ENCODE measurements around the gene ISL1.
A peak's percentile ranks its signal among the peaks of the same experiment; 100 is the strongest.

ISL1 gene

DNA sequence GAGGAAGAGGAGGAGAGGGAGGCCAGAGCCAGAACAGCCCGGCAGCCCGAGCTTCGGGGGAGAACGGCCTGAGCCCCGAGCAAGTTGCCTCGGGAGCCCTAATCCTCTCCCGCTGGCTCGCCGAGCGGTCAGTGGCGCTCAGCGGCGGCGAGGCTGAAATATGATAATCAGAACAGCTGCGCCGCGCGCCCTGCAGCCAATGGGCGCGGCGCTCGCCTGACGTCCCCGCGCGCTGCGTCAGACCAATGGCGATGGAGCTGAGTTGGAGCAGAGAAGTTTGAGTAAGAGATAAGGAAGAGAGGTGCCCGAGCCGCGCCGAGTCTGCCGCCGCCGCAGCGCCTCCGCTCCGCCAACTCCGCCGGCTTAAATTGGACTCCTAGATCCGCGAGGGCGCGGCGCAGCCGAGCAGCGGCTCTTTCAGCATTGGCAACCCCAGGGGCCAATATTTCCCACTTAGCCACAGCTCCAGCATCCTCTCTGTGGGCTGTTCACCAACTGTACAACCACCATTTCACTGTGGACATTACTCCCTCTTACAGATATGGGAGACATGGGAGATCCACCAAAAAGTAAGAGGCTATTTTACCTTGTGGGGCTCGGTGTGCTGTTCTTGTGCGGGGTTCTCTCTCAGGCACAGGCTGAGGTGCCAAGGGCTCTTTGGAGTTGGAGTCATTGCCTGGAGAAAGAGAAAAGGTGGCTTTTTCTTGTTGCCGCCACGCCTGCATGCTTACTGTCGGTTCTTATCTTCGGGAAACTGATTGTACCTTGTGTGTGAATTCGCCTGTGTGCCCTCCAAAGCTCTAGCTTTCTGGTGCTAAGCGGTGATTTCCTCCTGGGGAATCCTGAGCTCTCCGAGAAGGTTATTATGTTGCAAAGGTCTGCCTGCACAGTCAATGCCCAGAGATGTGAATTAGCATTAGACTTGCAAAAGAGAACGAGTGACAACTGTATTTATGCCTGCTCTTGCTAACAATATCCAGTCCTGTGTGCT lies at the start of gene ISL1:
Gene ISL1 (plus strand): TSS at position 318 of the 991 bp plus-strand sequence. CDS start 224 bp downstream, at position 542.
- peak; percentile 22 for DNase-seq

DNA sequence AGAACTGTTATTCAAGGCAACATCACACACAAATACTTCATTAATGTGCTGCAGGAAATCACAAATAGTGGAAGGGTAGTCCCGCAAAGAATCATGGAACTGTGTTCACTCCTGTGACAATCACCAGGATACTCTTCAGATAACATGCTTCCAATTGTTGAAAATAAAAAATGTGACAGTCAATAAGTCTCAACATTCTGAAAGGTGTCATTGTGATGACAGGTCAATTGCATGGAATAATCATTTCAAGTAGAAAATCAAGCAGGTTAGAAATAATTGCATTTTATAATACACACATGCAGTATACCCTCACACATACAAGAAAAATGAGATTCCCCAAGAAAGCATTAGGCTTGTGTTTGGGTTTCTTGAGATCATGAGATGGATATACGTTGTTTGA lies 46.4 kb upstream of the ISL1 start:
- DNase-seq: no peak

DNA sequence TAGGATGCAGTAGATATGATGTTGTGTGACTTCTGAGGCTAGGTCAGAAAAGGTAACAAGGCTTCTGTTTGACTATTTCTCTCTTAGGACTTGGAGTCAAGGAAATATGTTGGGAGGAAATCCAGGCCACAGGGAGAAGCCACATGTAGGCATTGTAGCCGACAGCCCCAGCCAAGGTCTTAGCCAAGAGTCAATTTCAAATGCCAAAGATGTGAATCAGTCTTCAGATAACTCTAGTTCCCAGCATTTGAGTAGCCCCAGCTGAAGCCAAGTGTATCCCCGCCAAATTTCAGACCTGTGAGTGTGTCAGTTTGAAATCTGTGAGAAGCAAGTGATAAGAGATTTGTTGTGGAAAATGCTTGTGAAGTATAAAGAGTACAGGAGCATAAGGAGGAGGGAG lies 38.1 kb upstream of the ISL1 start:
- DNase-seq: no peak

DNA sequence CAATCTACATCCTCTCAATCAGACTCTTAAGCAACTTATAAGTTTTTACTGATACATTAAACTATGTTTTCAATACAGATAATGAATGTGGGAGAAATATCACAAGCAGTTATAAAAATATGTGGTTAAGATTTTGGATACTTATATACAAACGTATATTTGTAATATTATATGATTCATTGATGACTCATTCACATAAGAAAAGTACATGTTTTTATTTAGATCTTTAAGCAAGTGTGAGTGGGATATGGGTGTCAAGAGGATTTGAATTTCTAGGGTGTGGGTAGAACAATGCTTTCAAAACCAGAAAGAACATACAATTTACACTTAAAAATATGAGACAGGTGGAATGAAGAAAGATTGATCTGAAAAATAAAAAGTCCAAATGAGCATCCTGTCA lies 36.1 kb upstream of the ISL1 start:
- no peak for DNase-seq

DNA sequence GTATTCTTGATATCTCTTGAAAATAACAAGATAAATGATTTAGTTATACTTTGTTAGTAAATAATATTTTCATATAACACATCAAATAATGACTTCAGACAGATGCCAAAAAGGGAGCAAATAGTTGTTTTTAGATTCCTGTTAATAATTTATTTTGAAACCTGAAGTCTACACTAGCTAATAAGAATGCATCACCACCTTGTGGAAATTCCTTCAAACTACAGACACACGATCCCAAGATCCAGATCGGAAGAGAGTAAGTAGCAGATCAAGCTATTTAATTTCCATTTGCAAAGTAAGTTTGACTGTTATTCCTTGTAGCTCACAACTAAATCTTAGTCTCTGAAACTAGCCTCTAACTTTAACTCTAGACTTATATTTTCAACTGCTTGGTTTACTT lies 35.5 kb upstream of the ISL1 start:
- no peak for DNase-seq

DNA sequence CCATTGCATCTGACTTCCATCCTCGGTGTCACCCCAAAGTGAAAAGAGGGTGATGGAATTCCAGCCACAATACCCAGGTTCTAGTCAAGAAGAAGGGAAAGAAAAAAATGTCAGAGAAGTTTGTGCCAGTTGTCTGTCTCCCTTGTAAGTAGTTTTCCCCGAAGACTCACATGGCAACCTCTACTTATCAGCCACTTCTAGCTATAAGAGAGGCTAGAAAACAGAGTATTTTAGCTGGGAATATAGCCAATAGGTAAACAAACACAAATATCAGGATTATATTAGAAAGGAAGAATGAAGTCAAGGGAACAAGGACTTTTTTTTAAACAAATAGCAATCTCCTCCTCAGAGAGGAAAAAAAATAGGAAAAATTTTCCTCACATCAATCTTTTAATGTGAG lies 12.2 kb upstream of the ISL1 start:
- DNase-seq: no peak

DNA sequence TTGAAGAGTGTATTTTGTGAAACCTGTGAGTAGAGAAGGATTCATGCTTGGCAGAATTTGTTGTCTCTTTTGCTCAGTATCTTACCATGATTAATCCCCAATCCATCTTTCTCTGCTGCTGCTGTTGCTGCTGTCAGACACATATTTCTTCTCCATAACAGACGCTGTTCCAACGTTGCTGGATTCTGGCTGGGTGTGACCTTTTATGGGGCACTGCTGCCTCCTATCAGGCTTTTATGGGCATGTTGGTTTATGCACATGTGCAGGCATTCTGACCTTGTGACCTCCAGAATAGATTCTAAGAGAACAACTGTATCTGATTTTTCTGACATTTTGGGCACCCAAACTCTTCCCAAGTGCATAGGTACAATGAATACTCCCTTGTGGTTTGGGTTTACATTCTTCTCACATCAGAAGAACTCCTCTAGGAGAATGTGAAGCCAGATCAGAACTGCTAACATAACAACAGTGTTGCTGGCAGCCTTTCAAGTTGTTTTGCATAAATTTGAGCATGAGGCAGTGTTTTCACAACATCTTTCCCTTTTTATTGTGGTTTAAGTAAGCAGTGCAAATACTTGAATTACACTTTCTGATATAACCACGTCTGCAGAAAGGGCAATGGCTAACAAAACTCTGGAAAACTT lies 9.2 kb upstream of the ISL1 start:
- DNase-seq: no peak

DNA sequence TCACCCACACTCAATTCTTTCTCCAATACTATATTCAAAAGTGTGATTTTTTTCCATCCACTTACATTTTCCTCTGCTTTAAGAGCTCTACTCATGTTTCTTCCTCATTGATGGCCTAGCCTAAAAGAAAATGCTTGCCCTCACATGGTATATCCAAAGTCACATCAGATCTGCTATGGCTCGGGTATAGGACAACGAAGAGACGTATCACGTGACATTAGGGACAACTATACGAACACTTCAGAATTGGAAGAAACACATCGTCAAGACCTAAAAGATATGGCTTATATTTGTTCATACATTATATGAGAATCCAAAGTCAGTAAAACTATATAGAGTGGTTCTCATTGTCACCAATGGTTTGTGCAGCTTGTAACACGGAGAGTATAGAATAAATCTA lies 8.2 kb upstream of the ISL1 start:
- no peak for DNase-seq

DNA sequence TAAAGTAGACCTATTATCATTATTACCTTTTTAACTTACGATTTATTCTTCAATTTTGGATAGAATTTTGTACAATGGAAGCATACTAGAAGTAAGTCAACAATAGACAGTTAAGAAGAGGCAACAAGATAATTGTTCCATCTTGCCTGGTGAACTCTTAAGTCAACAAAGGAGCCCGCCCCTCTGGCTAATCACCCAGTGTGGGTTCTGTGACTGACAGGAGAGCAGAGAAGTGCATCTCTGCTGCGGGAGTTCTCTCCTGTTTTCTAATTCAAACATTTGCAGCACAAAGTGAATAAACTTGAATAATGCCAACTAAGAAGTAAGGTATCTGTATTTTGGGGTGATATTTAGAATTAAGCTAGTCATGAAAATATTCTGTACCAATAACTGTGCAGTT lies 6.7 kb upstream of the ISL1 start:
- DNase-seq: no peak

DNA sequence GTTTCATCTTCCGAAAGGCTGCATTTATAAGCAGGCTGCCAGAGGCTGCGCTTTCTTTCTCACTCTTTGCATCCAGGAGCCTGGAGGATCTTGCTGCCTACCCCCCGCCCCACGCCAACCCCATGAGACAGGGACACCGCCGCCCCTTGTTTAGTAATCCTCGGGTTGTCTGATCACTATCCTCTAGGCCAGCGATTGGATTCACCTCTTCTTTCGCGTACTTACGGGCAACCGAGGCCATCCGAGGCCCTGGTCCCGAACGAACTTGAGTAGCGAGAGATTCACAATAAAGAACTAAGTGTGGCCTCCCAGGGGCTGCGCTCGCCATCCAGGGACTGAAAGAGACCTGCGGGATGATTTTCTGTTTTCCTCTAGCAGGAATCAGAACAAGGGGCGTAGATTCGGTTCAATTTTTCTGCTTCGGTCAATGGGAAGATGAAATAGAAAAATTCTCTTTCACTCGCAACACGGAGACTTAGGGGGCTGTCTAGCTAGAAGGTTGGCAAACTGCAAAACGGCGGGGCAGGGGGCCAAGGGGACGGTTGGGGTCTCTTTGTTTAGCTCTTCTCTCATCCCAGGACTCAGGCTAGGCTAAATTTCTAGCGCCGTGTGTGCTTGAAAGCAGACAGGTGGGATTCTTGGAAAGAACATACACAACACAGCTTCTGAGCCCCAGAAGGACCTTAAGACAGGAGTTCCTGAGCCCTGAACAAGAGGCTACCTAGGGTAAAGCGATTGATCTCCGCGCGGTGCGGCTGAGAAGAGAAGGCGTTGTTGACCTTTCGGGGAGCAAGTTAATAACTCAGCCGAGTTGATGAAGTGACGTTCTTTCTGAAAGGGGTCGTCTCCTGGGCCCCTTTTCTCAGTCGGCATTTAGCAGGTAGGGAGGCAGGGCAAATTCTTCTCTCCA lies 5.8 kb upstream of the ISL1 start:
- DNase-seq: no peak

DNA sequence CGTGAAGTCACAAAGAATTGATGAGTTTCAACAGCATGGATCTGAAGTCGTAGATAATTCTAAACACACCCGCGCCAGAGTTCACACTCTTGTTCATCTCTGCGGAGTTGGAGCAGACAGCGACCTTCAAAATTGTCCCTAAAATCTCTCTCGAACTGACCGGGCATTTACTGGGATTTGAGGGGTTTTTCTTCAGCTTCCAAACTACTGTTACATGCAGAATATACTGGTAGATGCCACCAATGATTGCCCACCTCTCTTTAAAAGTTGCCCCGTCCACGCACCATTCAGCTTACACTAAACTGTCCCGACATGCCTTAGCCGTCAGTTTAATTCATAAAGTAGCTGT lies 5.2 kb upstream of the ISL1 start:
- DNase-seq: no peak

DNA sequence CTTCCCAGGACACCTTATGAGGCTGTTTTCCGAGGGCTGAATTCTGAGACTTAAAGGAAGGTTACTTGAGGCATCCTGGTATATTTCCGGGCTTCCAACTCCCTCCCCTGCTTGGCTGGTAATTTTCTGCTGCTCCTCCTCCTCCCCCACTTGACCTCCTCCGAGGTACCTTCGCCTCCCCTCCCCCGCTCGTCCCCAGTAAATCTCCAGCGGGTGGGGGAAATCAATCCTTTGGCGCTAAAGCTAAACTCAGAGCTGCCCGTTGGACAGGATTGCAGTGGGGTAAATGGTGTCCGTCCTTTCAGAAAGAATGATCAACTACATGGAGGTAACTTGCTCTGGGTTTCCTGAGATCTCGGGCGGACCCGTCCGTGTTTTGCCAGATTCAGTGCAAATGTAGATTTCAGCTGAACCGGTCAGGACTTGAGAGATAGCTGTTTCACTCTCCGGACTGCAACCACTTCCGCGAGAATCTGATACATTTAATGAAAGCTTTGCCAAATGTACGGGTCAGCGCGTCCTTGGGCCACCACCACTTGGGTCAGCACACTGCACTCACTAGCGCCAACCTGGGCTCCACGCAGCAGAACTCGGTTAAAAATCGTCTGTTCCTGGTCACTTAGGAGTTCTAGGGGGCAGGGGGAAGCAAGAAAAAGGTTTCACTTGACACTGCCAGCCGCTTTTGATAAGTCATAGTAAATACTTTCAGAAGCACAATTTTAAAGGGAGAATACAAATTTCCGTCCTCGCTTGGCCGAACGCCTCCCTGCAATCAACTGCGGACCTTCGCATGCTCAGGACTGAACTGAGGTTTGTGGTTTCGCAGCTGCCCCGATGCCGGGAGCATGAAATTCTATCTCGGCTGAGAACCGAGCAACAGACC lies 4.6 kb upstream of the ISL1 start:
- DNase-seq: no peak

DNA sequence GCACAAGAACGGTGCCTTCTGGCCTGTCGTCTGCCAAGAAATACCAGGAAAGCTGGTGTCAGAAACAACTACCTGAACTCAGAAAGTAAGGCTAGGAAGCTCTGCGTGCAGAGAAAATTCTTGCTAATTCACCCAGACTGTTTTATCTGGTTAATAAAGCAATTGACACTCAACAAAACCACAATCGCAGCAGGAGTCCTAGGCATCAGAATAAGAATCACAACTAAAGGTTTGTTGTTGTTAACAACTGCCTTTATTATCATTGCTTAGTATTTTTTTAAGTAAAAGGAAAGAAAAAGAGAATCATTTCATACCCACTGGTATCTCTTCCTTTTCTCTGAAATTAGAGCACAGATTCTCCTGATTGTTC lies 3.9 kb upstream of the ISL1 start:
- DNase-seq: no peak

DNA sequence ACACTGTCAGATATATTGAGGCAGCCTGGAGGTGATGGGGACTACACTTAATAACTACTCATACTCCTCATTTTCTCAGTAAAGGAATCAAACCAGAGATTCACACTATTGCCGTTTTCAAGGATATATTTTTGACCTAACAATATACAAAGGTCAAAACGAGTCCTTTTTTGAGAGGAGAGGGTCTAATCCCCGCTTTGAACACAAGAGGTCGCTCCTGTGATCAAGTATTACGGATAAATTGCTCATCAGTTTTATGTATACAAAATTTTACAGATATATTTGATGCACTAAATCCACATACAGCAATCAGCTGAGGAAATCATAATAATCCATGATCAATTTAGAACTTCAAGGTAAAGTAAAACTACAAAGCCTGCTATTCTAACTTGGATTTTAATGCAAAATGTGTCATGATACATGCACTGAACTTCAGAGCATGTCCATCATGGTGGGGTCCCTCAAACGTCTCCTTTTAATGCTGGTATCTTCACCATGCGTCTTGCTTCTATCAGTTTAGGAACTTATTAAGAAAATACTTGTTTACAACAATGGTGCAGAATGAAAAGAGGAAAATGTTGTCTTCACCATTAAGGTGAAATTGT lies 2.5 kb upstream of the ISL1 start:
- no peak for DNase-seq

DNA sequence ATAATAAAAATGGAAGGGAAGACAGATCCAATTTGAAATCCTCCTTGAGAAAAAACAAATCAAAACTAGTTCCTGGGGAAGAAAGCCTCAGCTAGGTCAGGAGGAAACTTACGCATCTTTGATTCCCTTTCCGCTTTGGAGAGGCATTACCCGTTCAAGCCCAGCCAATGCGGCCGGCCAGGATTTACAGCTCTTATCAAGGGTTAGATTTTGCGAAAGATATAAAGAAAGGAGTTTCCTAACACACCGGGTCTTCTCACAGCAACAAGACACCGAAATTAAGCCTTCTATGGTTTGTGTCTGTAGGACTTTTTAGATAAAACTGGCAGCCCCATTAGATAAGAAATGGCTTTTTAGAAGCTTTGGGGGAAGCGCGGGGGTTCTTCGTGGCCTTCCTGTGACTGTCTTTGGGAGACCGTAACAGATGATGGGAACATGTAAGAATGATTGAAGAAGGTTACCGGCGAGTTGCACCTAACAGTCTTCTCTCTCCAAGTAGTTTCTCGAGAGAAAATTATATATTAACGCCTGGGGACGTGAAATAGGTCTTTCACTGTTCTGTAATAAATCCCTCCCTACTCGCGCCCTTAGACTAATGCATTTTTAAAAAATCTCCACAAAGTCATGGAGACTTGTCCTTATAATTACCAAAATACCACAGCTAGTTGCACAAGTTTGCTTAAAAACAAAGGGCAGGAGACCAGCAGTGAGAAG lies 1.3 kb upstream of the ISL1 start:
- DNase-seq: no peak

DNA sequence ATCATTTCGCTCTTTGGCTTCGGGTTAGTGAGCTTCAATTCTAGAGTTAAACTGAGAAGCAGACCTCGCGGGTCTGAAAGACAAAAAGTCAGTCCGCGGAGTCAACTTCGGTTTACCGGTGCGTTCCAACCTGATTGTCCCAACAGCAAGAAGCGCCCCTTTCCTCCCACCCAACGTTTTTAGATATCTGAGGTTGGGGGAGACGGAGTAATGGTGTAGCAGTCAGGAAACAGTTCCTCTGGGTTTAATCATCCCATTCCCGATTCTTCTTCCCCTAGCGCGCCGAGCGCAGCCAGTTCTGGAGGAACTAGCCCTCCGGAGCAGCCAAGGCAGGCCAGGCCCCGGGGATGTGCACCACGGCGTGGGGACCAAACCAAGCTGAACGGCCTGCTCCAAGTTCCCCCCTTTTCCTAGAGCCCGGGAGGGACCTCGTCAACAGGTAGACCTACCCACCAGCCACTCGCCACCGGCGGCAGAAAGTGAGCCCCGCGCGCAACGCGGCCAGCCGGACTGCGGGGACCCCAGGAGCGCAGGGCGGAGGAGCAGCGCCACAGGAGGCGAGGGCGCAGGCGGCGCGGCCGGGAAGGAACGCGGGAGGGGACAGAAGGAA lies 622 bp upstream of the ISL1 start:
- no peak for DNase-seq

DNA sequence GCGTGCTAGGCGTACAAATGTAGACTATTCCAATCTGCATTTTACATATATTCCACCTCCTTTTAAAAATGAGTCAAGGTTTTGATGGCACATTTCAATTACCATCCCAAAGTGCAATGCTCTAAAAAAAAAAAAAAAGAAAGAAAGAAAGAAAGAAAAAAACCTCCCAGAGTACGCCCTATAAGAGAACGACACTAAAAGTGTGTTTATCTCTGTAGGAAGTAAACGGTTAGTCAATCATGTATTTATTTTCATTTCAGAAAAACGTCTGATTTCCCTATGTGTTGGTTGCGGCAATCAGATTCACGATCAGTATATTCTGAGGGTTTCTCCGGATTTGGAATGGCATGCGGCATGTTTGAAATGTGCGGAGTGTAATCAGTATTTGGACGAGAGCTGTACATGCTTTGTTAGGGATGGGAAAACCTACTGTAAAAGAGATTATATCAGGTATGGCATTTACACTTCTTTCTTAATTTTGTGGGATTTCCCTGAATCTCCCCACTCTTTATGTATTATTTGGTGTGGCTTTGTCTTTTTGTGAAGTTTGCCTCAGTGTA lies 1.1 kb downstream of the ISL1 start:
- no peak for DNase-seq

DNA sequence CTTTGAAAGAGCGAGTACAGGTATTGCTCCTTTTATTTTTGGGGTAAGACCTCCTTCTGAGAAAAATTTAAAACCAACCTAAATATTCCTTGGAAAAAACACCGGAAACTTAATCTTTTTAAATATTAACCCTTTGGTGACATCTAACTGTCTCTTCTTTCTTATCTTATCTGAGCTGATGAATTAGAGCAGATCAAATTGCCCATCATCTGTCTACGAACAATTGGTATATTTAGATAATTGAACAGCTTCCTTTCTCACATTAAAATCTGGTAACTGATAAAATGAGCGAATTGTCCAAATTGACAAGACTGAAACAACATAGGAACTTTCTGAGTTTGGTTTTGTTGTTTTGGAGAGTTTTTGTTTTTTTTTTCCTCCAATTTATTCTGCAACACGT lies 2.0 kb downstream of the ISL1 start:
- DNase-seq: no peak

DNA sequence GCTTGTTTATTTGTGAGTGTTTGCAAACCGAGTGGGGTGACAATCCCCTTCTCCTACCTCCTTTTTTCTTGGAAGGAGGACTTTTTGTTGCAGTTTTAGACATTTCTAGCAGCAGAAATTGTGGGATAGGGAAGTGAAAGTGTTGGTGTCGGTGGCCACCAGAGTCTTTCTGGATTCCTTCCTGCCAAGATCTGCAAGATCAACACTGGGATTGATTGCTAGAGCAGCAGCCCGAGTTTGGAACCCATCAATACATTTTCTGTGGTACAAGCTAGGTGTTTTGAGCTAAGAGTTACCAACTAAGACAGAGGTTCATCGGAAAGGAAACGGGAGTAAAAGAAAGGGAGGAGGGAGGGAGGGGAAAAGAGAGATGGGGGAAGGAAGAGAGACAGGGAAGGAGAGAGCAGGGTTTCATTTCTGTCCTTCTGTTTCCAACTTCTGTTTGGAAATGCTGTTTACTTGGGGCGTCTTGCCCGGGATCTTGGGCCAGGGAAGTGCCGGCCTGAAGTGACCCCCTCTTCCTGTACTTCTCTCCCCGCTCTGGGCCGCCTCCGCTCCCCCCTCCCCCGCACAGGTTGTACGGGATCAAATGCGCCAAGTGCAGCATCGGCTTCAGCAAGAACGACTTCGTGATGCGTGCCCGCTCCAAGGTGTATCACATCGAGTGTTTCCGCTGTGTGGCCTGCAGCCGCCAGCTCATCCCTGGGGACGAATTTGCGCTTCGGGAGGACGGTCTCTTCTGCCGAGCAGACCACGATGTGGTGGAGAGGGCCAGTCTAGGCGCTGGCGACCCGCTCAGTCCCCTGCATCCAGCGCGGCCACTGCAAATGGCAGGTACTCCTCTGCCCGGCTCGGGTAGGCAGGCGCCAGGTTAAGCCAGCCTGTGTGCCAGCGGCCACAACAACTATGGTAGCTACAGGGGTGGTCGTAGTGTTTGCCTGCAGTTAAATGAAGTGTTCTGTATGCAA lies 4.0 kb downstream of the ISL1 start:
- no peak for DNase-seq
